Type B pancreatic cell (in vitro differentiated cells): ENCODE data around the gene LGALSL. TPM values are rescaled to one million over a fixed set of nuclear protein-coding genes. Genes with fewer than 3 reads are reported as not detected.

Source experiments
- DNase-seq: peaks from one replicate; pipeline ENCODE4 v3.0.0; 2021; ENCODE audit warnings: mixed read lengths; ENCODE audit not compliant: unreplicated experiment; ENCODE audit errors: extremely low spot score
- H3K27ac Mint-ChIP-seq: 2 replicates; pipeline ENCODE4 v1.8.0; 2021; ENCODE audit warnings: mild to moderate bottlenecking, mixed read lengths
- H3K27me3 Mint-ChIP-seq: 2 replicates; pipeline ENCODE4 v1.8.0; 2021; ENCODE audit warnings: mixed read lengths
- H3K36me3 Mint-ChIP-seq: 2 replicates; pipeline ENCODE4 v1.8.0; 2021; ENCODE audit warnings: mixed read lengths
- H3K4me1 Mint-ChIP-seq: one replicate; pipeline ENCODE4 v1.8.0; 2021; ENCODE audit warnings: mixed read lengths; ENCODE audit not compliant: unreplicated experiment
- H3K4me3 Mint-ChIP-seq: 2 replicates; pipeline ENCODE4 v1.8.0; 2021; ENCODE audit warnings: mild to moderate bottlenecking, mixed read lengths
- H3K9me3 Mint-ChIP-seq: 2 replicates; pipeline ENCODE4 v1.8.0; 2021; ENCODE audit warnings: mixed read lengths
- total RNA-seq: library from RNA; stranded (reverse); gene quantifications from 2 replicates; pipeline ENCODE4 v1.2.1, GENCODE V29; 2021; ENCODE audit warnings: low replicate concordance
- TF ChIP-seq, protein P1 (sequence below): fragments of 200-600 bp; sonication (generic); conservative IDR thresholded peaks from 2 replicates; pipeline ENCODE4 v1.5.0; 2021; ENCODE audit warnings: antibody characterized with exemption, mild to moderate bottlenecking

LGALSL gene
- total RNA-seq, 1 donor from 2014 or later: 19.2 TPM

DNA sequence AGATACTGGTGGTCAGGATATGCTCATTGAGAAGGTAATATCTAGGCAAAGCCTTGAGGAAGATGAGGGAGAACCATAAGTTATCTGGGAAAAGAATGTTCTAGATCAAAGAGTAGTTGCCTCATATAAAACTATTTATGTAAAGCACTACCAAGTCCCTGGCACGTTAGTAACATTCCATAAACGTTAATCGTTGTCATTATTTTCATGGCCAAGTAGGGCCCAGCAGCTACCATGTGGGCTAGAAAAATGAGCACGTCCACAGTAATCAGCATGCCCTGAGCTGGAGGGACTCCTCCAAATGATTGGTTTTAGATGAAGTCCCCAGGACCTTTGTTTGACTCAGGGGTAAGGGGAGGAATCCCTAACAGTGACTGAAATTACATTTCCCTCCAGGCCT, 37.5 kb downstream of the LGALSL start:
- TF ChIP-seq, protein P1, sequence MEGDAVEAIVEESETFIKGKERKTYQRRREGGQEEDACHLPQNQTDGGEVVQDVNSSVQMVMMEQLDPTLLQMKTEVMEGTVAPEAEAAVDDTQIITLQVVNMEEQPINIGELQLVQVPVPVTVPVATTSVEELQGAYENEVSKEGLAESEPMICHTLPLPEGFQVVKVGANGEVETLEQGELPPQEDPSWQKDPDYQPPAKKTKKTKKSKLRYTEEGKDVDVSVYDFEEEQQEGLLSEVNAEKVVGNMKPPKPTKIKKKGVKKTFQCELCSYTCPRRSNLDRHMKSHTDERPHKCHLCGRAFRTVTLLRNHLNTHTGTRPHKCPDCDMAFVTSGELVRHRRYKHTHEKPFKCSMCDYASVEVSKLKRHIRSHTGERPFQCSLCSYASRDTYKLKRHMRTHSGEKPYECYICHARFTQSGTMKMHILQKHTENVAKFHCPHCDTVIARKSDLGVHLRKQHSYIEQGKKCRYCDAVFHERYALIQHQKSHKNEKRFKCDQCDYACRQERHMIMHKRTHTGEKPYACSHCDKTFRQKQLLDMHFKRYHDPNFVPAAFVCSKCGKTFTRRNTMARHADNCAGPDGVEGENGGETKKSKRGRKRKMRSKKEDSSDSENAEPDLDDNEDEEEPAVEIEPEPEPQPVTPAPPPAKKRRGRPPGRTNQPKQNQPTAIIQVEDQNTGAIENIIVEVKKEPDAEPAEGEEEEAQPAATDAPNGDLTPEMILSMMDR: no peak
- H3K9me3 Mint-ChIP-seq: no peaks in the 10 kb centered on the region
- peaks cover 24% of the 10 kb centered on the region for H3K4me1 Mint-ChIP-seq
- H3K27ac Mint-ChIP-seq: no peak overlapping the region
- H3K4me3 Mint-ChIP-seq: no peak overlapping the region
- H3K36me3 Mint-ChIP-seq: no peaks in the 10 kb centered on the region
- no peak for DNase-seq
- H3K27me3 Mint-ChIP-seq: peaks cover 3% of the 10 kb centered on the region

DNA sequence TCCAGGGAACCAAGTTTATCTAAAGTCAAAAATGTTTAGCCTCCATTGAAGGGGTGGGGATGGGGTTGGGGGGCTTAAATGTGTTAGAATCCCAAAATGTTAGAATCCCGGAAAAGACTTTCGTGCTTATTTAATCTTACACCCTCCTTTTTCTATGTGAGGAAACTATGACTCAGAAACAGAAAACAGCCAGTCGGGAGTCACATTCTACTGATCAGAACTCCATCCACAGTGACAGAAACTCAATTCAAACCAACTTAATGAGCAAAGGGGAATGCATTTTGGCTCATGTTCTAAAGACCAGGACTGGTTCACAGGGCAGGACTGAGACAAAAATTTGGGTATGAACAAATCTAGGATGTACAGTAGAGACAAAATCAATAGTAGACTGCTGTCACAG, 38.3 kb downstream of the LGALSL start:
- no peak overlapping the region for H3K27ac Mint-ChIP-seq
- no peaks in the 10 kb centered on the region for H3K36me3 Mint-ChIP-seq
- TF ChIP-seq, protein P1: no peak
- H3K27me3 Mint-ChIP-seq: peaks cover 6% of the 10 kb centered on the region
- no peaks in the 10 kb centered on the region for H3K9me3 Mint-ChIP-seq
- peaks cover 19% of the 10 kb centered on the region for H3K4me1 Mint-ChIP-seq
- no peak overlapping the region for H3K4me3 Mint-ChIP-seq
- no peak for DNase-seq

DNA sequence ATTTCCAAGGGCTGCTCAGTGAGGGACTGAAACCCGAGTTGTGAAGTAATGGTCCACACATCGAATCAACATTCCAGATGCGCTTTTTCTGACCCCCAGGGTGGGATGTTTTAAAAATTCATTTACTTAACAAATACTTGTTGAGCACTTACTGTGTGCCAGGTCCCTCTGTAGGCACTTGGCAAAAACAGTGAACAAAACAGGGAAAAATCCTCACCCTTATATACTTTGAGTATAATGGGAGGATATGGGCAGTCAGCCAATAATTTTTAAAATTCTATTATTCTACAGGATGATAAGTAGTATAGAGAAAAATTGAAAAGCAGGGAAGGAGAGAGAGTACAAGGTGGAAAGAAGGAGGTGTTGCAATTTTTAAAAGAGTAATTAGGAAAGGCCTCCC, 38.9 kb downstream of the LGALSL start:
- no peaks in the 10 kb centered on the region for H3K9me3 Mint-ChIP-seq
- no peak for DNase-seq
- H3K4me3 Mint-ChIP-seq: no peak overlapping the region

DNA sequence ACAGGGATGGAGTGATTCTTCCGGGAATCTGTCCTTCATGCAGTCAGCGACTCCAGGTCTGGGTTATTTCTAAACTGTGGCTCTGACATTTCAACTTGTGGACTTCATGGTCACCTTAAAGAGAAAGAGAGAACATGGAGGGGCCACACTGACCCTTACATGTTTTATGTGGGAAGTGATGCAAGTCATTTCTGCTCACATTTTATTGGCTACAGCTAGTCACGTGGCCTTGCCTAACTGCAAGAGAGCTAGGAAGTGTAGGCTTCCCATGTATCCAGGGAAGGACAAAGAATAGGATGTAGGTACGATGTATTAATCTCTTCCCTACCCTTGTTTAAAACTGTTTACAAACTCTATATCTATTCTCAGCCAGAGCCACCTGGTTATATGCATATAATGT, 39.8 kb downstream of the LGALSL start:
- TF ChIP-seq, protein P1: no peak
- no peak overlapping the region for H3K27ac Mint-ChIP-seq
- DNase-seq: no peak
- no peaks in the 10 kb centered on the region for H3K36me3 Mint-ChIP-seq
- H3K27me3 Mint-ChIP-seq: peaks cover 6% of the 10 kb centered on the region
- H3K4me3 Mint-ChIP-seq: no peak overlapping the region
- no peaks in the 10 kb centered on the region for H3K9me3 Mint-ChIP-seq
- H3K4me1 Mint-ChIP-seq: peaks cover 19% of the 10 kb centered on the region

More for the DNA sequence above, 38.9 kb downstream of the LGALSL start:
- Mint-ChIP-seq H3K36me3 (no peaks in the 10 kb centered on the region), H3K4me1 (peaks cover 19% of the 10 kb centered on the region), H3K27ac (no peak overlapping the region), H3K27me3 (peaks cover 6% of the 10 kb centered on the region)
- TF ChIP-seq, protein P1: no peak

DNA sequence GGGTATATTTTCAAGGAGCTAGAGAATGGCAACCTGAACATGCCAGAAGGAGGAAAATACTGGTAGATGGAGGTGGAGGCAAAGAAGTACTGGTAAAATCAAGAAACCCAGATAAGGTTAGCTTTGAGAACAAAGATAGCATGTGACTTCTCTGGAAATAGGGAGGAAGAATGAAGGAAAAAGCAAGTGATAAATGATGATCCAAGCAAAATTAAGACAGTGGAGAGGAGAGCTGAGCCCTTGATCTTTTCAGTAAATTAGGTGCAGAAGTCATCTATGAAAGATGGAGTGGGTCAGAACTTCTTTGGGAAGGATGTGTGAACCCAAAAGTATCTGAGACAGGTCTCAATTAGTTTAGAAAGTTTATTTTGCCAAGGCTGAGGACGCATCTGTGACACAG, 44.5 kb downstream of the LGALSL start:
- Mint-ChIP-seq H3K27ac (no peak overlapping the region), H3K4me3 (no peak overlapping the region), H3K27me3 (peaks cover 9% of the 10 kb centered on the region), H3K36me3 (no peaks in the 10 kb centered on the region), H3K9me3 (no peaks in the 10 kb centered on the region), H3K4me1 (no peaks in the 10 kb centered on the region)
- DNase-seq: no peak
- TF ChIP-seq, protein P1: no peak

DNA sequence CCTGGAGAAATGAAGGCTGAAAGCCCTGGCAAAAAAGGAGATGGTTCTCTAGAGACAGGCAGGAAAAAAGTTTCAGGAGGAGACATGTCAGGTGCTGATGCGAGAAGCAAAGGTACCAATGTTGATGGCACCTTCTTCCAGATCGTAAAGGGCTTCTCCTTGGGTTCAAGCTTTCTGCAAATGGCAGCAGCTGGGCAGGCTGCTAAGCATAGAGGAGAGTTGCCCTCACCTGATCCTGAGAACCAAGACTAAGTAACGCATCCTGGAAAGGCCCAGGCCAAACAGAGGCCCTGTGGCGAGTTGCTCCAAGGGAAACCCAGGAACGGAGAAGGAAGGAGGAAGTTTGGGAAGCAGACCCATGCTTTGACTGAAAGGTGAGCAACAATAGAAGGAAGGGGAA, 46.6 kb downstream of the LGALSL start:
- no peak for DNase-seq
- H3K4me3 Mint-ChIP-seq: no peak overlapping the region
- TF ChIP-seq, protein P1: no peak
- H3K36me3 Mint-ChIP-seq: no peaks in the 10 kb centered on the region
- H3K27ac Mint-ChIP-seq: no peak overlapping the region
- peaks cover 9% of the 10 kb centered on the region for H3K27me3 Mint-ChIP-seq
- no peaks in the 10 kb centered on the region for H3K9me3 Mint-ChIP-seq
- no peaks in the 10 kb centered on the region for H3K4me1 Mint-ChIP-seq
